OCI-M2 (cell line): Measurements from ENCODE around the gene STK33.
"Not testable (repeated sequence)": the region's sequence is repeated elsewhere in the genome, so short reads cannot be mapped to it uniquely, and the experiment has no call there.

Experiments
- DNase-seq: peaks from one replicate; lab custom pipeline; 2025; ENCODE audit not compliant: unreplicated experiment; lab: John Stamatoyannopoulos, UW

Gene STK33

DNA sequence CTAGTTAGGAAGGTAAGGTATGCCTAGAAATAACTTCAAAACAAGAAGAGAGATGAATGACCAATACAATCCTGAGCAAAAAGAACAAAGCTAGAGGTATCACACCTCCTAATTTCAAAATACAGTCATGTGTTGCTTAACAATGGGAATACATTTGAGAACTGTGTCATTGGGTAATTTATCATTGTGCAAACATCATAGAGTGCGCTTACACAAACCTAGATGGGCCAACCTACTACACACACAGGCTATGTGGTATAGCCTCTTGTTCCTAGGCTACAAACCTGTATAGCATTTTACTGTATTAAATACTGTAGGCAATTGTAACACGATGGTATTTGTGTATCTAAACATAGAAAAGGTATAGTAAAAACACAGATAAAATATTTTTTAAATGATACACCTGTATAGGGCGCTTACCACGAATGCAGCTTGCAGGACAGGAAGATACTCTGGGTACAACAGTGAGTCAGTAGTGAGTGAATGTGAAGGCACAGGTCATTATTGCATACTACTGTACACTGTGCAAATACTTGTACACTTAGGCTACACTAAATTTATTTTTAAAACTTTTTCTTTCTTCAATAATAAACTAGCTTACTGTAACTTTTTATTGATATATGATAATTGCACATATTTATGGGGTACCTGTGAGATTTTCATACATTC is 48.2 kb downstream of the STK33 start:
- no peak for DNase-seq

- DNase-seq, result no peak
Observed at GRCh38 chr11:8544807-8545206, 49.2 kb downstream of the STK33 start.

- no peak for DNase-seq
Observed at GRCh38 chr11:8543278-8543677, 50.8 kb downstream of the STK33 start.

GRCh38 chr11:8541448-8541847 is 52.6 kb downstream of the STK33 start:
- DNase-seq, result no peak

DNA sequence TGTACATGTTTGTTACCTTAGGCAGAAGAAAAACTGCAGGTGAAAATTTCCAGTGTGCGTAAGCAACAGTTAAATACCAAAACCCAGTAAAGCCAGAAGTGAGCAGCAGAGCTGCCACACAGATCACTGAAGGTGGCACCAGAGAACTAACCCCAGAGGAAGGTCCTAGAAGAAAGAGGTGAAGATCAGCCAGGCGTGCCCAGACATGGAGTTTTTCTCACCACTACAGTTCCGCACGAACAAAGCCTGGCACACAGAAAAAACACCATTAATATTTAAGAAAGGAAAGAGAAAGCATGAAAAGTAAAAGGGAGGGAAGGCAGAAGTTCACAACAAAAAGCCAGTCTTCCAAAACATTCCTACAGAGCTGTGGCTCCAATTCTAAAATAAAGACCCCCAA is 60.7 kb downstream of the STK33 start:
- no peak for DNase-seq

DNA sequence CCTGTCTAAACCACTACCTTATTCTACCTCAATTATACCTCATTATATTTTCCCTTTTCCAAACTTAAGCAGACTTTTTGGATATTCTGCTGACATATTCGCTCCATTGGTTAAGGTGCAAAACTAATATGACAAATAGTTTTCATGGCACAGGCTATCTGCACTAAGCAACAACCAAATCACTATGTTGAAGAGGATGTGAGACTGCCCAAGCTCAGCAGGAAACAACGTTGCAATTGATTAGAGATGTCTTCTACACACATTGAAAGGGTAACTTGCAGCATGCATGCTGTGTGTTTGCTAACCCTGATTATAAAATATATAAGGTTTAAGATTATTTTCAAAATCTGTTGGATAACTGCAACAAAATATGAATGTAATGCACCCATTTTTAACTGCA is 61.6 kb downstream of the STK33 start:
- no peak for DNase-seq

DNA sequence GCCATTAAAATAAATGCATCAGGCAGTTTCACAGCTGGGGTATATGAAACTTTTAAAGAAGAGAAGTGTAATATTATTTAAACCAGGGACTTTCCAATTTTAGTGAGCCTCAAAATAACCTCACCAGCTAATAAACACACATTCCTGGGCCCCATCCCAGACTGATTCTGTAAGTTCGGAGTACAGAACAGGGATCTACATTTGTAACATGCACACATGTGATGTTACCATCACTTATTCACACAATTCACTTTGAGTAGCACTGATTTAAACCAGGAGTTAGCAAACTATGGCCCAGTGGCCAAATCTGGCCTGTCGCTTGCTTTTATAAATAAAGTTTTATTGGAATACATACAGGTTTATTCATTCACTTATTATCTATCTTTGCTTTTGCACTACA is 62.0 kb downstream of the STK33 start:
- DNase-seq, result no peak

DNA sequence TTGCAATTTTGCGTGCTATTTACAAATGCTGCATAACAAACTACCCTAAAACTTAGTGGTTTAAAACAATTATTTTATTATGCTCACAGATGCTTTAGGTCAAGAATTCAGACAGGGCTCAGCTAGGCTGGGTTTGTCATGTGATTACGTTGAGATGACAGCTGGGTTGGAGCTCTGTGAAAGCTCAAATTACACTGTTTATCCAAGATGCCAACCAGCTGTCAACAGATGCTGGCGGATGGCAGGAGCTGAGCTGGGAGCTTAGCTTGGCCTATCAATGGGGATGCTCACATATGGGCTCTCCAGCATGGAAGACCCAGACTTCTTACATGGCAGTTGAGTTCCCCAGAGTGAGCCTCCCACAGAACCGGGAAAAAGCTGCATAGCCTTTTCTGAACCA is 62.7 kb downstream of the STK33 start:
- no peak for DNase-seq

GRCh38 chr11:8527939-8528338 is 66.1 kb downstream of the STK33 start:
- no peak for DNase-seq

- DNase-seq, result no peak
Observed at GRCh38 chr11:8523396-8523795, 70.6 kb downstream of the STK33 start.

DNA sequence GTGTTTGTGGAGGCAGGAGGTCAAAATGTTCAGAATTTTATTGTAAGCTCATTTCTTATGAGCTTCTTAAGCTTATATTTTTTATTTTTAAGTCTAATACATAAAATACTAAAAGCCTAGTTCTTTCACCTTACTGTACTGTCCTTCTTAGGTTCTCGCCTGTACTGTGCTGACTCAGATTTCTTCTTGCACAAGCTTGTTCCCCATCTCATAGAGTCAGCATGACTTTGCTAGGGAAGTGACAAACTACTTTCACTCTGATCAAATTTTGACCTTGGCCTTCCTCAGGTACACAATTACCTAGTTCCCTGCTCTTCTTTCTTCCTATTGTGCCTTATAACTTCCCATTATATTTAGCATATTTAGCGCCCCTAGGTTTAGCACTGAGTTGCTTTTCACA is 81.5 kb downstream of the STK33 start:
- DNase-seq, result no peak

GRCh38 chr11:8503910-8504364 is 90.1 kb downstream of the STK33 start:
- no peak for DNase-seq

DNA sequence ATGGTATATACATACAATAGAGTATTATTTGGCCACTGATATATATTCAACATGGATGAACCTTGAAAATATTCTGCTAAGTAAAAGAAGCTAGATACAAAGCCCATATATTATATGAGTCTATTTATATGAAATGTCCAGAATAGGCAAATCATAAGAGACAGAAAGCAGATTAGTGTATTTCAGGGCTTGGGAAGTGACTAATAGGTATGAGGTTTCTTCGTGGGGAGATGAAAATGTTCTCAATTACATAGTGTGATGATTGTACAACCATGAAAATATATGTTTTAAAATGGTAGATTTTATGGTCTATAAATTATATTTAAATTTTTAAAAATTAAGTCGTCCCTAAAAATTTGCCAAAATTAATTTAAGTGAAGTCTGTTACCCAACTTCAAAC is 92.2 kb downstream of the STK33 start:
- no peak for DNase-seq

GRCh38 chr11:8488395-8488794 is 105.6 kb downstream of the STK33 start:
- no peak for DNase-seq

- no peak for DNase-seq
Observed at GRCh38 chr11:8487261-8487660, 106.8 kb downstream of the STK33 start.

DNA sequence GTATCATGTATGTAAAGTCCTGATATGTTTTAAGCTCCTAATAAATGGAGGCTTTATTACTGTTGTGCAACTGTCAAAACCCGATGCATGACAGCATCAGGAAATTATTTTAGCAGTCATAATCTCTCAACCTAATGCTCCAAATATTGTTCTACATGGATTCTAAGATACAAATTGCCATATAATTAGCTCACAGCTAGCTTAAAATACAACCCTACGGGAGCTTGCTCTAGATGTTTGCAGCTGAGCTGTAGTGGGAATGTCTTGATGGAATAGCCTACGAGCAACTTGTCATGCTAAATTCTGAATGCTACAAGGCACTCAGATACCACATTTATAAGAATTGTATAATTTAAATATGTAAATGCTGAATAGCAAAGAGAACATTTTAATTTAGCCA is 109.8 kb downstream of the STK33 start:
- no peak for DNase-seq

GRCh38 chr11:8480858-8481257 is 113.2 kb downstream of the STK33 start:
- no peak for DNase-seq

GRCh38 chr11:8477680-8478079 is 116.3 kb downstream of the STK33 start:
- no peak for DNase-seq

- no peak for DNase-seq
Observed at GRCh38 chr11:8477151-8477550, 116.9 kb downstream of the STK33 start.

- not testable (repeated sequence) for DNase-seq
Observed at GRCh38 chr11:8467806-8468205, 126.2 kb downstream of the STK33 start.

DNA sequence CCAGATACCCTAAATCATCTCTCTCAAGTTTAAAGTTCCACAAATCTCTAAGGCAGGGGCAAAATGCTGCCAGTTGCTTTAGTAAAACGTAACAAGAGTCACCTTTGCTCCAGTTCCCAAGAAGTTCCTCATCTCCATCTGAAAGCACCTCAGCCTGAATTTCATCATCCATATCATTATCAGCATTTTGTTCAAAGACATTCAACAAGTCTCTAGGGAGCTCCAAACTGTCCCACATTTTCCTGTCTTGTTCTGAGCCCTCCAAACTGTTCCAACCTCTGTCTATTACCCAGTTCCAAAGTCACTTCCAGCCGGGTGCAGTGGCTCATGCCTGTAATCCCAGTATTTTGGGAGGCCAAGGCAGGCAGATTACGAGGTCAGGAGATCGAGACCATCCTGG is 126.7 kb downstream of the STK33 start:
- not testable (repeated sequence) for DNase-seq

GRCh38 chr11:8466884-8467283 is 127.1 kb downstream of the STK33 start:
- not testable (repeated sequence) for DNase-seq

- no peak for DNase-seq
Observed at GRCh38 chr11:8459711-8460399, 134.2 kb downstream of the STK33 start.
